Stimulated activated memory B cell treated with anti-CD40 and anti-IgM and Interleukin-4, amounts not matched to agents 10 μg/mL and 1 μg/mL and 100 μg/mL, for 72 hours (primary cell): ENCODE data around the gene RAP1GAP2.

Source experiments
- ATAC-seq: fragments of 150-1000 bp; cut with Tn5 transposase; 2 replicates; pipeline ENCODE4 v1.10.0; 2021
- H3K27ac Mint-ChIP-seq: one replicate; pipeline ENCODE4 v1.8.0; 2022; ENCODE audit warnings: mild to moderate bottlenecking, mixed read lengths
- H3K27me3 Mint-ChIP-seq: one replicate; pipeline ENCODE4 v1.8.0; 2022; ENCODE audit warnings: mixed read lengths
- H3K36me3 Mint-ChIP-seq: one replicate; pipeline ENCODE4 v1.8.0; 2022; ENCODE audit warnings: mixed read lengths
- H3K4me1 Mint-ChIP-seq: one replicate; pipeline ENCODE4 v1.8.0; 2022; ENCODE audit warnings: mixed read lengths
- H3K4me3 Mint-ChIP-seq: one replicate; pipeline ENCODE4 v1.8.0; 2022; ENCODE audit warnings: mild to moderate bottlenecking, moderate library complexity, mixed read lengths
- H3K9me3 Mint-ChIP-seq: one replicate; pipeline ENCODE4 v1.8.0; 2022; ENCODE audit warnings: mixed read lengths

RAP1GAP2 gene

GRCh38 chr17:2894782-2895181, 98.5 kb downstream of the RAP1GAP2 start:
- peaks cover 25% of the 10 kb centered on the region for H3K36me3 Mint-ChIP-seq
- no peak overlapping the region for H3K27ac Mint-ChIP-seq
- H3K27me3 Mint-ChIP-seq, result no peaks in the 10 kb centered on the region
- H3K9me3 Mint-ChIP-seq, result no peaks in the 10 kb centered on the region
- H3K4me1 Mint-ChIP-seq, result peaks cover 20% of the 10 kb centered on the region
- ATAC-seq, result no peak
- H3K4me3 Mint-ChIP-seq, result no peak overlapping the region

- no peaks in the 10 kb centered on the region for H3K9me3 Mint-ChIP-seq
- H3K36me3 Mint-ChIP-seq, result peaks cover 28% of the 10 kb centered on the region
- H3K4me3 Mint-ChIP-seq, result no peak overlapping the region
- no peak overlapping the region for H3K27ac Mint-ChIP-seq
- H3K27me3 Mint-ChIP-seq, result peaks cover 9% of the 10 kb centered on the region
- peaks cover 22% of the 10 kb centered on the region for H3K4me1 Mint-ChIP-seq
- ATAC-seq, result no peak
Observed at GRCh38 chr17:2897605-2898004, 101.4 kb downstream of the RAP1GAP2 start.

- Mint-ChIP-seq H3K4me3 (no peak overlapping the region), H3K27ac (no peak overlapping the region), H3K9me3 (no peaks in the 10 kb centered on the region), H3K27me3 (peaks cover 9% of the 10 kb centered on the region), H3K4me1 (peaks cover 18% of the 10 kb centered on the region), H3K36me3 (peaks cover 23% of the 10 kb centered on the region)
- no peak for ATAC-seq
Observed at GRCh38 chr17:2898255-2898926, 102.2 kb downstream of the RAP1GAP2 start.

- ATAC-seq, result no peak
- H3K4me1 Mint-ChIP-seq, result peaks cover 10% of the 10 kb centered on the region
- H3K36me3 Mint-ChIP-seq, result peaks cover 23% of the 10 kb centered on the region
- no peak overlapping the region for H3K27ac Mint-ChIP-seq
- H3K4me3 Mint-ChIP-seq, result no peak overlapping the region
- H3K9me3 Mint-ChIP-seq, result no peaks in the 10 kb centered on the region
- H3K27me3 Mint-ChIP-seq, result peaks cover 9% of the 10 kb centered on the region
Observed at GRCh38 chr17:2899906-2900305, 103.7 kb downstream of the RAP1GAP2 start.

DNA sequence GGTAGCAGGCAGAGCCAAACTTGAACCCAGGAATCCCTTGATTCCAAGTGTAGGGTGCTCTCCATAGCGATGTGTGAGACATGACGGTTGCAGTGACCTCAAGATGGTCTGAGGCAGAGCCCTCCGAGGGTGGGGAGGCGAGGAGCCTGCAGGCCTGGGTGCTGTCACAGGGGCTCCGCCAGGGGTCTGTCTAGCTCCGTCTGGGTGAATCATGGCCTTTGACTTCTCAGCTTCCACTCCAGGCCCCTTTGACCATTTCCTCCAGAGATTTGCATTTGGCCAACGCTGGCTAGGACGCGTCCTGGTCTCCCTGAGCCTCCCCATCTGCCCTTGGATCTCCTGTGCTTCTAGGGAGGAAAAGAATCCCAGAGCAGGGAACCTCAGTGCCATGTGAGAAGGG, 104.6 kb downstream of the RAP1GAP2 start:
- Mint-ChIP-seq H3K4me1 (peaks cover 9% of the 10 kb centered on the region), H3K36me3 (peaks cover 26% of the 10 kb centered on the region), H3K4me3 (no peak overlapping the region), H3K27me3 (peaks cover 9% of the 10 kb centered on the region), H3K27ac (no peak overlapping the region), H3K9me3 (no peaks in the 10 kb centered on the region)
- ATAC-seq, result no peak

- Mint-ChIP-seq H3K36me3 (peaks cover 20% of the 10 kb centered on the region), H3K9me3 (no peaks in the 10 kb centered on the region), H3K4me3 (no peak overlapping the region), H3K27me3 (peaks cover 9% of the 10 kb centered on the region), H3K27ac (no peak overlapping the region), H3K4me1 (peaks cover 9% of the 10 kb centered on the region)
- no peak for ATAC-seq
Observed at GRCh38 chr17:2901582-2901981, 105.3 kb downstream of the RAP1GAP2 start.

DNA sequence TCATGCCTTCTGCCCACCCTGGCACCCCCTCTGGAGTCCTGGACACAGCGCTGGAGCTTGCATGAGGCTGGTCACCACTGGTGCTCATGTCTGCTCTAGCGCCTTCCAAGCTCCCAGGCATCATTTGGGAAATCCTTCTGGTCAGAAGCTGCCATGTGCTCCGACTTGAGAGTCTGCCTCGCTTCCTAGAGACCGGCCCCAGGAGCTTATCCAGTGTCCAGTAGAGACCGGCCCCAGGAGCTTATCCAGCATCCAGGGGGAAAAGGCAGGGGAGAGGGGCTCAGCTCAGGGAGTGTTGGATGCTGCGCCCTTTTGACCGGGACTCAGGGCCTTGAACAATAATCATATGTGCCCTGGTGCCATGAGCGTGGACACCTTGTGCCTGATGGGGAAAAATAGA, 106.3 kb downstream of the RAP1GAP2 start:
- peaks cover 25% of the 10 kb centered on the region for H3K36me3 Mint-ChIP-seq
- H3K4me1 Mint-ChIP-seq, result peaks cover 9% of the 10 kb centered on the region
- H3K27ac Mint-ChIP-seq, result no peak overlapping the region
- no peak overlapping the region for H3K4me3 Mint-ChIP-seq
- ATAC-seq, result no peak
- no peaks in the 10 kb centered on the region for H3K9me3 Mint-ChIP-seq
- peaks cover 9% of the 10 kb centered on the region for H3K27me3 Mint-ChIP-seq

DNA sequence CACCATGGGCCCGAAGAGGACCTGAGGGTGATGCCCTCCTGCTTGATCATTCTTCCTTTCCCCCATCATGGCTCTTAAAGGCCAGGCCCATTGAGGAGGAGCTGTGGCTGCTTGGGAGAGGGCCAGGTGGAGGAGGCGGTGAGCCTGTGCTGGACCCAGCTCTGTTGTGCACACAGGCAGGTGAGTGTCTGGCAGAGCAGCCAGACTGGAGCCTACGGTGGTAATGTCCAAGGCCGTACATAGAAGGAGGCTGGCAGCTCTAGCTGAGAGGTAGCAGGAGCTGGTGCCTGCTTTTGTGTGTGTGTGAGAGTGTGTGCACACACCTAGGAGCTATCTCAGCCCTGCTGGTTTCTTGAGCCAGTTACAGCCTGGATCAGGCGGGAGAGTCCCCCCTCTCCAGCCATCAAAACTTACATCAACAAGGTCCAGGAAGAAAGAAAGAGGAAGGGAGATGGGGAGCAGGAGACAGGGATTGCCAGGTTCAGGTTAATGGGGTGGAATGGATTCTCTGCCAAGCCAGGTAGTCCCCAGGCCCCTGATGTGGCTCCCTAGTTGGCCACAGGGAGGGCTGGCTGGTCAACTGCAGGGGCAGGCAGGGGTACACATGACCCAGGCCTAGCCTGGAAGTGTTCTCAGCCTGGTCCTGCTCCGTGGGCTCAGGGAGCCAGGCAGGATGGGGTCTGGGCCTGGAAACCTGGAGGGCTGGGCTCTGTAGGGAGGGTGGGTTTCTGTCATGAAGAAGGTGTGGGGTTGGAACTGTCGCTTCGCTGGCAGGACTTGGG, 107.1 kb downstream of the RAP1GAP2 start:
- H3K9me3 Mint-ChIP-seq, result no peaks in the 10 kb centered on the region
- H3K4me1 Mint-ChIP-seq, result peaks cover 16% of the 10 kb centered on the region
- no peak overlapping the region for H3K27ac Mint-ChIP-seq
- no peak for ATAC-seq
- peaks cover 15% of the 10 kb centered on the region for H3K27me3 Mint-ChIP-seq
- H3K4me3 Mint-ChIP-seq, result no peak overlapping the region
- peaks cover 33% of the 10 kb centered on the region for H3K36me3 Mint-ChIP-seq

GRCh38 chr17:2904135-2904534, 107.9 kb downstream of the RAP1GAP2 start:
- Mint-ChIP-seq H3K27me3 (peaks cover 18% of the 10 kb centered on the region), H3K27ac (no peak overlapping the region), H3K9me3 (no peaks in the 10 kb centered on the region), H3K4me3 (no peak overlapping the region), H3K36me3 (peaks cover 41% of the 10 kb centered on the region), H3K4me1 (peaks cover 21% of the 10 kb centered on the region)
- no peak for ATAC-seq

DNA sequence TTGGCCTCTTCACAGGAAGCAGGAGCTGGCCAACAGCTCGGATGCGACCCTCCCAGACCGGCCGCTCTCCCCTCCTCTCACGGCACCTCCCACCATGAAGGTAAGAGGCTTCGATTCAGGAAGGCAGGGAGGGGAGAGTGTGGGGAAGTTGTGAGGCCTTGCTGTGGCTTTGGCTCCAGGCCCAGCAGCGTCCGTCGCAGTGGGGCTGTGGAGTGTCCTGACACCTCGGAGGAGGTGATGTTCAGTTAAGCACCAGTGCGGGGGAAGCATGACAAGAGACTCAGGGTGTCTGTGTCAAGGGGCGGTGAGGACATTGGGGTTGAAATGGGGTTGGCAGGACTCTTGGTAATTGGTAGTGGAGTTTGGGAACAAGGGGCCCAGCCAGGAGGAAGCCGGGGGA, 109.0 kb downstream of the RAP1GAP2 start:
- no peak overlapping the region for H3K27ac Mint-ChIP-seq
- ATAC-seq, result no peak
- peaks cover 44% of the 10 kb centered on the region for H3K36me3 Mint-ChIP-seq
- no peaks in the 10 kb centered on the region for H3K9me3 Mint-ChIP-seq
- no peak overlapping the region for H3K4me3 Mint-ChIP-seq
- peaks cover 32% of the 10 kb centered on the region for H3K4me1 Mint-ChIP-seq
- H3K27me3 Mint-ChIP-seq, result peaks cover 18% of the 10 kb centered on the region

DNA sequence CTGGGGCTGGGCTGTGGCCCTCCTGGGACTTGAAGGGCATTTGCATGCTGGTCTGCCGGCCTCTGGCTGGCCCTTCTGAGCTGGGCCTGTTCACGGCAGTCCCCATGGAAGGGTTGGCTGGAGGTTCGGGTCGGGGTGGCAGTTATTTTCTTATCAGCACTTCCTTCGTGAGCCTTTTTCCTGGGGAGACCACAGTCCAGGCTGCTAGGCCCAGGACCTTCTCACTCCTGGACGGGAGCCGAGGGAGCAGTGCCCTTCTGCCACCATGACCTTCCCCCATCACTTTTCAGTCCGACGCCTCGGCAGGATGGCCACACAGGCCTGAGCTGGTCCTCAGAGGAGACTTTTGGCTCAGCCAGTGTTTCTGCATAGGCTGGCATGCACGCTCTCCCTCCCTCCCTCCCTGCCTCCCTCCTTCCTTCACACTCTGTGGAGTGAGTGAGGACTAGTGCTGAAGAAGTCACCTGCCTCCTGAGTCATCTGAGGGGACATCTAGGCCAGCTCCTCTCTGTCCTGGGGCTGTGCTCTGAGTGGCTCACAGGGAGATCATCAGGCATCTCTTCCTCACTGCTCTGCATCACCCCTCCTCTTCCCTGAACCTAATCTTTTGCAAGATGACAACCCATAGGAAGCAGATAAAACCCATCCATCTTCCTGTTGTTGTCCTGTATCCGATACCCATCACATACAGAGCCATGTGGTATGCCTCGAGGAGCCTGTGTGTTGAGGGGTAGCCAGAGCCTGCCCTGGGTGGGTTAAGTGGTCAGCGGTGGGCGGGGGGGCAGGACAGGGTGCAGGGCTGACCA, 109.7 kb downstream of the RAP1GAP2 start:
- H3K9me3 Mint-ChIP-seq, result no peaks in the 10 kb centered on the region
- peaks cover 38% of the 10 kb centered on the region for H3K4me1 Mint-ChIP-seq
- no peak overlapping the region for H3K4me3 Mint-ChIP-seq
- peaks cover 17% of the 10 kb centered on the region for H3K27me3 Mint-ChIP-seq
- peaks cover 44% of the 10 kb centered on the region for H3K36me3 Mint-ChIP-seq
- no peak for ATAC-seq
- no peak overlapping the region for H3K27ac Mint-ChIP-seq

DNA sequence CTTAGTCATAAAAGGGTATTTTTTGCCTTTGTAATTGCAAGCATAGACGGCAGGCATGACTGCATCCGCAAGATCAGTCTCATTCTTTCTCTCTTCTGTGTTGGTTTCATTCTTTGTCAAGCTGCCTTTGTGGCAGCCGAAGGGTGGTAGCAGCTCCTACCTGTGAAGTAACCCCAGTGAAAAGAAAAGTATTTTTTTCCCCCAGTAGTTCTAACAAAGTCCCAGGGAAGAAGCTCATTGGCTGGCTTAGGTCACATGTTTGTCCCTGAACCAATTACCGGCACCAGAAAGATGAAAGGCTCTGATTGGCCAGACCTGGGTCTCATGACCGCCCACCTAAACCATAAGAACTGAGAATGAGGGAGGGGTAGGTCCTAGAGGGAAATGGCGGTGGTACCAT, 110.7 kb downstream of the RAP1GAP2 start:
- no peaks in the 10 kb centered on the region for H3K9me3 Mint-ChIP-seq
- peaks cover 33% of the 10 kb centered on the region for H3K4me1 Mint-ChIP-seq
- peak; percentile 62 for ATAC-seq
- no peak overlapping the region for H3K27ac Mint-ChIP-seq
- no peak overlapping the region for H3K4me3 Mint-ChIP-seq
- H3K36me3 Mint-ChIP-seq, result peaks cover 34% of the 10 kb centered on the region
- H3K27me3 Mint-ChIP-seq, result peaks cover 9% of the 10 kb centered on the region

- ATAC-seq, result no peak
- Mint-ChIP-seq H3K4me1 (peaks cover 33% of the 10 kb centered on the region), H3K27me3 (peaks cover 9% of the 10 kb centered on the region), H3K4me3 (no peak overlapping the region), H3K27ac (peak overlapping the region; percentile 9), H3K36me3 (peaks cover 38% of the 10 kb centered on the region), H3K9me3 (no peaks in the 10 kb centered on the region)
Observed at GRCh38 chr17:2909175-2909845, 113.1 kb downstream of the RAP1GAP2 start.

GRCh38 chr17:2909846-2910234, 113.6 kb downstream of the RAP1GAP2 start:
- Mint-ChIP-seq H3K4me1 (peaks cover 33% of the 10 kb centered on the region), H3K9me3 (no peaks in the 10 kb centered on the region), H3K27me3 (peaks cover 9% of the 10 kb centered on the region), H3K36me3 (peaks cover 41% of the 10 kb centered on the region), H3K27ac (no peak overlapping the region), H3K4me3 (no peak overlapping the region)
- ATAC-seq, result no peak
